ENCODE results near the gene CEP41. TPM values are rescaled to one million over a fixed set of nuclear protein-coding genes. Genes with fewer than 3 reads are reported as not detected.

The CEP41 gene
- polyA plus RNA-seq, 3 donors: 2.9 to 8.5 (median 7.2) TPM

- H3K4me3 Mint-ChIP-seq: no peak overlapping the region
Measured at GRCh38 chr7:130432886-130433285, 7.9 kb downstream of the CEP41 start.

More at GRCh38 chr7:130432886-130433285, 7.9 kb downstream of the CEP41 start:
- peaks cover 3 to 4% of the 10 kb centered on the region in 2 donors for H3K36me3 Mint-ChIP-seq
- DNase-seq: no peak
- H3K27ac ChIP-seq (ENCODE audit: low read depth in 1 of 2, low read length in 2 of 2): peak overlapping the region in 1 of 2 donors; percentile 10
- H3K4me1 Mint-ChIP-seq: peaks cover 17% of the 10 kb centered on the region
- no peaks in the 10 kb centered on the region for H4K20me1 ChIP-seq (ENCODE audit: insufficient read depth, low read length)
- no peak for TF ChIP-seq CTCF (IDR thresholded peaks at IDR 0.05)
- H3K9me3 Mint-ChIP-seq: peaks cover 0 to 2% (median 0%) of the 10 kb centered on the region in 7 donors
- H3K27ac Mint-ChIP-seq: no peak overlapping the region
- H3K9me3 ChIP-seq (replicated peaks in 1 of 2; ENCODE audit: control insufficient read depth in 1 of 2, insufficient read depth in 1 of 2, low read length in 2 of 2): no peaks in the 10 kb centered on the region
- peaks cover 35 to 47% of the 10 kb centered on the region in 2 donors for H3K4me1 ChIP-seq (ENCODE audit: control insufficient read depth in 1 of 2, insufficient read depth in 2 of 2, low read length in 2 of 2)
- H3K9ac ChIP-seq (ENCODE audit: insufficient read depth, low read length, poor library complexity, severe bottlenecking): no peak overlapping the region
- H2AFZ ChIP-seq (ENCODE audit: insufficient read depth, low read depth, low read length, poor library complexity, severe bottlenecking): no peak overlapping the region
- peaks cover 19% of the 10 kb centered on the region for H3K79me2 ChIP-seq (ENCODE audit: insufficient read depth, low read length)
- H3K4me2 ChIP-seq (replicated peaks; ENCODE audit: extremely low read depth, low read length, poor library complexity, severe bottlenecking): peak overlapping the region; percentile 14
- 67% methylated on average over 2 of the region's 3 CpGs for WGBS (ENCODE audit: insufficient coverage)
- peaks cover 0 to 1% (median 0%) of the 10 kb centered on the region in 3 donors for H3K27me3 Mint-ChIP-seq (ENCODE audit: low read depth in 3 of 3)
- no peaks in the 10 kb centered on the region for H3K27me3 ChIP-seq (ENCODE audit: control insufficient read depth in 2 of 2, insufficient read depth in 2 of 2, low read length in 2 of 2)
- no peaks in the 10 kb centered on the region for H3K36me3 ChIP-seq (replicated peaks in 1 of 2; ENCODE audit: control insufficient read depth in 1 of 2, insufficient read depth in 2 of 2, low read length in 2 of 2)
- intact Hi-C loops (cut with micrococcal nuclease): loop anchor here in 1 of 2 donors (10.0 kb wide), 1 partner anchor 232 kb away; the partner anchor contains the start of gene COPG2
- H3K4me3 ChIP-seq (replicated peaks in 1 of 3; ENCODE audit: low read depth in 2 of 3, low read length in 3 of 3): peak overlapping the region in 1 of 3 experiments; percentile 13

Measured in CD14-positive monocyte (primary cell).